Activated B cell treated with CpG ODN at 0.5 μM for 24 hours (primary cell): ENCODE data around the gene TMEM30A. TPM values are rescaled to one million over a fixed set of nuclear protein-coding genes. Genes with fewer than 3 reads are reported as not detected.

ENCODE experiments used
- ATAC-seq: fragments of 200-7000 bp; cut with Tn5 transposase; one replicate; pipeline ENCODE4 v1.10.0; 2021; ENCODE audit warnings: low read depth, mild to moderate bottlenecking, moderate library complexity
- CTCF ChIA-PET: fragments of 350-600 bp; sonication (Branson Sonifier 250); formaldehyde crosslinking; loops from one replicate; lab custom pipeline; 2021; ENCODE audit warnings: antibody characterized with exemption; lab: Charles Lee
- POLR2A ChIA-PET: fragments of 350-600 bp; sonication (Branson Sonifier 250); formaldehyde crosslinking; loops from one replicate; lab custom pipeline; 2021; ENCODE audit warnings: antibody characterized with exemption; lab: Charles Lee
- DNase-seq: peaks from one replicate; pipeline ENCODE4 v3.0.0; 2022
- H3K27ac Mint-ChIP-seq: one replicate; pipeline ENCODE4 v1.8.0; 2020; ENCODE audit warnings: mixed read lengths
- H3K27me3 Mint-ChIP-seq: one replicate; pipeline ENCODE4 v1.8.0; 2021; ENCODE audit warnings: mixed read lengths
- H3K36me3 Mint-ChIP-seq: one replicate; pipeline ENCODE4 v1.8.0; 2021; ENCODE audit warnings: low read depth, mixed read lengths
- H3K4me1 Mint-ChIP-seq: one replicate; pipeline ENCODE4 v1.8.0; 2021; ENCODE audit warnings: mixed read lengths
- H3K4me3 Mint-ChIP-seq: one replicate; pipeline ENCODE4 v1.8.0; 2020; ENCODE audit warnings: mild to moderate bottlenecking, mixed read lengths
- H3K9me3 Mint-ChIP-seq: one replicate; pipeline ENCODE4 v1.8.0; 2020; ENCODE audit warnings: mixed read lengths
- intact Hi-C: fragments of 100-400 bp; cut with micrococcal nuclease; formaldehyde crosslinking; loops from one replicate; pipeline ENCODE4 v1.15.1; 2024
- total RNA-seq: library from RNA; stranded (reverse); gene quantifications from 2 replicates; pipeline ENCODE4 v1.2.3, GENCODE V29; 2022
- TF ChIP-seq, protein P1 (sequence below): fragments of 200-600 bp; IDR thresholded peaks from one replicate; pipeline ENCODE4 v1.8.0; 2022; ENCODE audit warnings: antibody characterized with exemption, mild to moderate bottlenecking

The TMEM30A gene
- total RNA-seq, 1 donor from 2014 or later, result 38.7 TPM

DNA sequence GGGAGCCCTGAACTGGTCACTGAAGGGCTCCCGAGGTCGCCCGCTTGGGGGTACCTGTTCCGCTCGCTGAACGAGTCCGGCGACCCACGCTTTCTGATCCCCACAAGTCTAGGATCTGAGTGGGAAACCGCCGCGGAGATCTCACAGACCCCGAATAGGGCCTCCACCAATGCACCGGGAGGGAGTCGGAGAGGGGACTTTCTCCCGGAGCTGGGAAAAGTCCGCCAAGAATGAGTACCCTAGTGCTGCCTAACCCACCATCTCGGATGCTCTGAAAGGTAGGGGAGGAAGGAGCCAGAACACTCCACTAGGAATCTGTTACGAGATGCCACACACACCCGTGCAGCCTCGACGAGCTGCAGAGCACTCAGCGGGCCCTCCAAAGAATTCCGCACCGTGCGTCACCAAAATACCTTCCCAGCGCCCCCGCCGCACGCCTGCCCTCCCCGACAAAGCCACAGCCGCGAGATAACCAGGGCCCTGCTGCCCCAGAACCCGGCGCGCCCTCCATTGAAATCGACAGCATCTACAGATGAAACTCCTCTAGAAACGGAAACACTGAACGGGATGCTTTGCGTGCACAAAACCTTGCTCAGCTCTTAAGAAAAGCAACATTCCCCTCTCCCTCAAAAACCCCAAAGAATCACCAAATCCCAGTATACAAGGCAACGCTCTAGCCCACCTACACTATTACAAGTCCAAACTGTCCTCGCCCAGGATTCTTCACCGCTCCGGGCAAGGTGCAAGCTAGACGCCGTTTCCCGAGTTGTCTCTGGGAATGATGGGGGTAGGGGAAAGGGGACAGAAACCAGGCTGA is 79.4 kb downstream of the TMEM30A start:
- Mint-ChIP-seq H3K4me1 (peaks cover 60% of the 10 kb centered on the region), H3K27me3 (peaks cover 75% of the 10 kb centered on the region), H3K4me3 (peak overlapping the region; percentile 73), H3K9me3 (no peaks in the 10 kb centered on the region), H3K36me3 (no peaks in the 10 kb centered on the region), H3K27ac (no peak overlapping the region)
- ATAC-seq, result no peak
- DNase-seq, result no peak
- CTCF ChIA-PET, result interaction anchor here (0.6 to 10.6 kb wide), 4 partner anchors 1114 to 1529 kb away, joined by 3 to 272 read pairs (median 6); no protein-coding TSS in a partner anchor
- intact Hi-C loops, result loop anchor here (2.0 to 5.0 kb wide), 2 partner anchors 796 to 1753 kb away; partner anchors contain the start of gene CGAS
- TF ChIP-seq, protein P1, sequence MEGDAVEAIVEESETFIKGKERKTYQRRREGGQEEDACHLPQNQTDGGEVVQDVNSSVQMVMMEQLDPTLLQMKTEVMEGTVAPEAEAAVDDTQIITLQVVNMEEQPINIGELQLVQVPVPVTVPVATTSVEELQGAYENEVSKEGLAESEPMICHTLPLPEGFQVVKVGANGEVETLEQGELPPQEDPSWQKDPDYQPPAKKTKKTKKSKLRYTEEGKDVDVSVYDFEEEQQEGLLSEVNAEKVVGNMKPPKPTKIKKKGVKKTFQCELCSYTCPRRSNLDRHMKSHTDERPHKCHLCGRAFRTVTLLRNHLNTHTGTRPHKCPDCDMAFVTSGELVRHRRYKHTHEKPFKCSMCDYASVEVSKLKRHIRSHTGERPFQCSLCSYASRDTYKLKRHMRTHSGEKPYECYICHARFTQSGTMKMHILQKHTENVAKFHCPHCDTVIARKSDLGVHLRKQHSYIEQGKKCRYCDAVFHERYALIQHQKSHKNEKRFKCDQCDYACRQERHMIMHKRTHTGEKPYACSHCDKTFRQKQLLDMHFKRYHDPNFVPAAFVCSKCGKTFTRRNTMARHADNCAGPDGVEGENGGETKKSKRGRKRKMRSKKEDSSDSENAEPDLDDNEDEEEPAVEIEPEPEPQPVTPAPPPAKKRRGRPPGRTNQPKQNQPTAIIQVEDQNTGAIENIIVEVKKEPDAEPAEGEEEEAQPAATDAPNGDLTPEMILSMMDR, result no peak
- POLR2A ChIA-PET, result no interaction called here

DNA sequence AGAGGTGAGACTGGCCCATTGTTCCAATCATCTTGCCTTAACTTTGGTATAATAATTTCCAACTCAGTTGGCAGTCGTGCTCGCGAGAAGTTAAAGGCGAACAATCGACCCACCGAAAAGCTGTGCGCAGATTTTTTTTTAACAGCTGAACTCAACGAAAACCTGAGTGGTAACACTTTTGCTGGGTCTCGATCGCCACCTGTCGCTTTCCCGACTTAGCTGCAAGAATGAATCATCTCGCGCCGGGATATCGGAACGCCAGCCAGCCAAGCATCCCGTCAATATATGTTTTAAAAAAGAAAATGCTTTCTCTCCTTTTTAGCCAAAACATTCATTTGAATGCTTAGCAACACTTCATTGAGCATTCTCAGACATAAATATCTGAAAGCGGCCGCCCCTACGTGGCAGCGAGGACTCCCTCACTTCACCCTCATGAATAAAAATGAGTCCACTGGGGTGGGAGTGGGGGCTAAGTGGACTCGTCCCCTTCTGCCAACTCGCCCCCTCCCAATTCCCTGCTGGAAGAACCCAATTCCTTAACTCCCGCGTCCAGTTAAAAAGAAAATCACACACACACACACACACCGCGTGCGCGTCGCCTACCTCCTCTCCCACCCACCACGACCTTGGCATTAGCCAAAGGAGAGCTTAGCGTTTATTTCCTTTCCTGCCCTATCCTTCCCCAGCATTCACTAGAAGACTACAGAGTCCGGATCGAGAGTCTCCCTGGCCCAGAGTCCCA is 80.2 kb downstream of the TMEM30A start:
- no peak for DNase-seq
- Mint-ChIP-seq H3K36me3 (no peaks in the 10 kb centered on the region), H3K27me3 (peaks cover 67% of the 10 kb centered on the region), H3K27ac (no peak overlapping the region), H3K4me1 (peaks cover 60% of the 10 kb centered on the region), H3K4me3 (peak overlapping the region; percentile 73), H3K9me3 (no peaks in the 10 kb centered on the region)
- intact Hi-C loops, result loop anchor here (2.0 kb wide), 1 partner anchor 796 kb away; no protein-coding TSS in a partner anchor
- TF ChIP-seq, protein P1, result no peak
- POLR2A ChIA-PET, result no interaction called here
- CTCF ChIA-PET, result interaction anchor here (0.8 to 10.6 kb wide), 6 partner anchors 1111 to 1491 kb away, joined by 3 to 272 read pairs (median 4); no protein-coding TSS in a partner anchor
- ATAC-seq, result no peak

DNA sequence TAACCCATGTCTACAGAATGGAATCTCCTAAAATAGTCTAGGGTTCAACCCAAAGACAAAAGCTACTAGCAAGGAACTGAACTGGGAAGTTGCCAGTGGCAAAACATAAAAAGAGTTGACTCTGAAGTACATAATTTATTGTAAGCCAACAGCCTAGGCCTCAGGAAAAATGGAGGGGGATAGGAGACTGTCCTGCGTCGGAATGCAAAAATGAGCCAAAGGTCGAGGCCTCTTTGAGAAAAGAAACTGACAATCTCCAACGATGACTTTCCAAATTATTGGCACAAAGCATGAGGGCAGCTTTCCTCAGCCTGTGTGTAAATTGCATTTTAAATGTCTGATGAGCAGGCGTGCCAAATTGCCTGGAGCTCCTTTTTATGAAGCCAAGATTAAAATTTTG is 80.9 kb downstream of the TMEM30A start:
- Mint-ChIP-seq H3K4me1 (peaks cover 55% of the 10 kb centered on the region), H3K36me3 (no peaks in the 10 kb centered on the region), H3K4me3 (no peak overlapping the region), H3K9me3 (no peaks in the 10 kb centered on the region), H3K27ac (no peak overlapping the region), H3K27me3 (peaks cover 64% of the 10 kb centered on the region)
- ChIA-PET POLR2A (no interaction called here), CTCF (interaction anchor here (0.8 to 10.6 kb wide), 7 partner anchors 34 to 1490 kb away, joined by 3 to 272 read pairs (median 4); no protein-coding TSS in a partner anchor)
- intact Hi-C loops, result loop anchor here (2.0 kb wide), 1 partner anchor 795 kb away; no protein-coding TSS in a partner anchor
- TF ChIP-seq, protein P1, result no peak
- ATAC-seq (no peak), DNase-seq (no peak)

Other genes with a start within 250 kb of the TMEM30A start
- not detected in 2 replicates for gene COL12A1, start 78.7 kb downstream of the TMEM30A start, total RNA-seq
- gene COX7A2, start 41.0 kb downstream of the TMEM30A start, total RNA-seq, result 259 and 301 TPM in 2 replicates
- not detected in 2 replicates for gene FILIP1, start 209.0 kb upstream of the TMEM30A start, total RNA-seq